ENCODE results near the gene PRSS27.
"Not testable (repeated sequence)": the region's sequence is repeated elsewhere in the genome, so short reads cannot be mapped to it uniquely, and the experiment has no call there.

The PRSS27 gene

GRCh38 chr16:2698103-2698870, 21.7 kb downstream of the PRSS27 start:
- no peak overlapping the region for H3K4me3 ChIP-seq (ENCODE audit: low read depth, low read length)

GRCh38 chr16:2697401-2697948, 22.5 kb downstream of the PRSS27 start:
- H3K4me3 ChIP-seq (ENCODE audit: low read depth, low read length), result no peak overlapping the region

GRCh38 chr16:2696601-2697250, 23.3 kb downstream of the PRSS27 start:
- not testable (repeated sequence) for H3K4me3 ChIP-seq (ENCODE audit: low read depth, low read length)

- no peak overlapping the region for H3K4me3 ChIP-seq (ENCODE audit: low read depth, low read length)
Measured at GRCh38 chr16:2692948-2693651, 26.9 kb downstream of the PRSS27 start.

GRCh38 chr16:2692251-2692947, 27.6 kb downstream of the PRSS27 start:
- H3K4me3 ChIP-seq (ENCODE audit: low read depth, low read length), result no peak overlapping the region

GRCh38 chr16:2691491-2692248, 28.4 kb downstream of the PRSS27 start:
- no peak overlapping the region for H3K4me3 ChIP-seq (ENCODE audit: low read depth, low read length)

- H3K4me3 ChIP-seq (ENCODE audit: low read depth, low read length), result no peak overlapping the region
Measured at GRCh38 chr16:2690852-2691251, 29.2 kb downstream of the PRSS27 start.

- no peak overlapping the region for H3K4me3 ChIP-seq (ENCODE audit: low read depth, low read length)
Measured at GRCh38 chr16:2689968-2690801, 29.8 kb downstream of the PRSS27 start.

GRCh38 chr16:2689422-2689821, 30.6 kb downstream of the PRSS27 start:
- not testable (repeated sequence) for H3K4me3 ChIP-seq (ENCODE audit: low read depth, low read length)

GRCh38 chr16:2687531-2688308, 32.3 kb downstream of the PRSS27 start:
- no peak overlapping the region for H3K4me3 ChIP-seq (ENCODE audit: low read depth, low read length)

GRCh38 chr16:2686912-2687507, 33.0 kb downstream of the PRSS27 start:
- no peak overlapping the region for H3K4me3 ChIP-seq (ENCODE audit: low read depth, low read length)

- H3K4me3 ChIP-seq (ENCODE audit: low read depth, low read length), result not testable (repeated sequence)
Measured at GRCh38 chr16:2686075-2686474, 33.9 kb downstream of the PRSS27 start.

GRCh38 chr16:2683041-2683440, 37.0 kb downstream of the PRSS27 start:
- peak overlapping the region; percentile 89 for H3K4me3 ChIP-seq (ENCODE audit: low read depth, low read length)

- H3K4me3 ChIP-seq (ENCODE audit: low read depth, low read length), result peak within 1 kb of the TSS; percentile 89
Measured at GRCh38 chr16:2682209-2683021, 37.6 kb downstream of the PRSS27 start, which contains the start of gene KCTD5. TSS of gene KCTD5 (plus strand) at chr16:2682523. CDS start at chr16:2682549, 26 bp downstream.

- H3K4me3 ChIP-seq (ENCODE audit: low read depth, low read length), result not testable (repeated sequence)
Measured at GRCh38 chr16:2680360-2680759, 39.7 kb downstream of the PRSS27 start.

GRCh38 chr16:2679902-2680301, 40.1 kb downstream of the PRSS27 start:
- H3K4me3 ChIP-seq (ENCODE audit: low read depth, low read length), result not testable (repeated sequence)

All from iPS-11a (cell line).